Nephron (organoid): ENCODE measurements around the gene GPR17.

Experiments
- H3K27ac Mint-ChIP-seq, 3 experiments: 2 replicates each; pipeline ENCODE4 v1.8.0; 2020; ENCODE audit warnings: mixed read lengths in 3 of 3, mild to moderate bottlenecking in 2 of 3, moderate library complexity in 1 of 3
- H3K27me3 Mint-ChIP-seq: 2 replicates; pipeline ENCODE4 v1.8.0; 2021; ENCODE audit warnings: low read depth, mild to moderate bottlenecking, moderate library complexity, mixed read lengths
- H3K36me3 Mint-ChIP-seq: 2 replicates; pipeline ENCODE4 v1.8.0; 2020; ENCODE audit warnings: low read depth, mixed read lengths
- H3K4me1 Mint-ChIP-seq: 2 replicates; pipeline ENCODE4 v1.8.0; 2020; ENCODE audit warnings: mixed read lengths
- H3K4me3 Mint-ChIP-seq, 3 experiments: 2 replicates each; pipeline ENCODE4 v1.8.0; 2020; ENCODE audit warnings: mild to moderate bottlenecking in 3 of 3, mixed read lengths in 3 of 3, moderate library complexity in 2 of 3
- H3K9me3 Mint-ChIP-seq: 2 replicates; pipeline ENCODE4 v1.8.0; 2020; ENCODE audit warnings: mixed read lengths
- TF ChIP-seq, protein P1 (sequence below), 3 experiments: fragments of 200-600 bp; sonication (generic); IDR thresholded peaks; one replicate each; pipeline ENCODE4 v1.5.0; 2021; ENCODE audit warnings: antibody characterized with exemption in 3 of 3; ENCODE audit not compliant: unreplicated experiment in 3 of 3

GPR17 gene

DNA sequence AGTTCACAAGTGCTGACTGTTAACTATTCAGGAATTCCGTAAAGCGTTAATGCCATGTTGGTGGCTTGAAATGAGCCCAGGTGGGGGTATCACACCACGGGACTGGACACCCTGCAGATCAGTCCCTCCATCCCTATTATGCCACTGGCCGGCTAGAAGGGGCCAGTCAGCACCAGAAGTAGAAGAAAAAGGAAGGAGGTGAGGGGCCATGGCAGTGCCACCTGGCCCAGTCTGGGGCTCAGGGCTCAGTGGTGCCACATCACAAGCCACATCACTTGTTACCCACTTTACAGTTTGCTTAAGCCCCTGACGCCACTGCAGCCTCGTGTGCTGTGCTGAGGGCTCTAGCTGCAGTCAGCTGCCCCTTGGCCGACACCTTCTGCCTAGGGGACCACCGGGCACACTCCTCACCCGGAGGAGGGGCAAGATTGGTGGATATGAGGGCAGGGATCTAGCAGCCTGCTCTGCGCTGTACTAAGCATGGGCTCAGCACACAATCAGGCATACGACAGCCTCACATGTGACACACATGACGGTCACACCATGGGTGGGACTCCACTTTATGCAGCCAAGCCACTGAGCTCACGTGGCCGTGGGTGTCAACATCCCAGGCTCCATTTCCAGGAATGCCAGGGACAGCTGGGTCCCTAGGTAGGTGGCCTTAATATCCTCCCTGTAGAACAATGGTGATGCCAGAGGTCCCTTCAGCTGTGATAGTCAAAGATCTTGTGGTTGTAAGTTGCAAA is 25.8 kb downstream of the GPR17 start:
- H3K9me3 Mint-ChIP-seq = peaks cover 1% of the 10 kb centered on the region
- H3K4me1 Mint-ChIP-seq = peaks cover 17% of the 10 kb centered on the region
- peaks cover 80% of the 10 kb centered on the region for H3K27me3 Mint-ChIP-seq
- no peak overlapping the region for H3K27ac Mint-ChIP-seq
- H3K36me3 Mint-ChIP-seq = no peaks in the 10 kb centered on the region
- TF ChIP-seq, protein P1, sequence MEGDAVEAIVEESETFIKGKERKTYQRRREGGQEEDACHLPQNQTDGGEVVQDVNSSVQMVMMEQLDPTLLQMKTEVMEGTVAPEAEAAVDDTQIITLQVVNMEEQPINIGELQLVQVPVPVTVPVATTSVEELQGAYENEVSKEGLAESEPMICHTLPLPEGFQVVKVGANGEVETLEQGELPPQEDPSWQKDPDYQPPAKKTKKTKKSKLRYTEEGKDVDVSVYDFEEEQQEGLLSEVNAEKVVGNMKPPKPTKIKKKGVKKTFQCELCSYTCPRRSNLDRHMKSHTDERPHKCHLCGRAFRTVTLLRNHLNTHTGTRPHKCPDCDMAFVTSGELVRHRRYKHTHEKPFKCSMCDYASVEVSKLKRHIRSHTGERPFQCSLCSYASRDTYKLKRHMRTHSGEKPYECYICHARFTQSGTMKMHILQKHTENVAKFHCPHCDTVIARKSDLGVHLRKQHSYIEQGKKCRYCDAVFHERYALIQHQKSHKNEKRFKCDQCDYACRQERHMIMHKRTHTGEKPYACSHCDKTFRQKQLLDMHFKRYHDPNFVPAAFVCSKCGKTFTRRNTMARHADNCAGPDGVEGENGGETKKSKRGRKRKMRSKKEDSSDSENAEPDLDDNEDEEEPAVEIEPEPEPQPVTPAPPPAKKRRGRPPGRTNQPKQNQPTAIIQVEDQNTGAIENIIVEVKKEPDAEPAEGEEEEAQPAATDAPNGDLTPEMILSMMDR (IDR thresholded peaks at IDR 0.05; ENCODE audit: unreplicated experiment in 3 of 3) = no peak
- peak overlapping the region in 1 of 3 experiments; percentile 53 for H3K4me3 Mint-ChIP-seq

DNA sequence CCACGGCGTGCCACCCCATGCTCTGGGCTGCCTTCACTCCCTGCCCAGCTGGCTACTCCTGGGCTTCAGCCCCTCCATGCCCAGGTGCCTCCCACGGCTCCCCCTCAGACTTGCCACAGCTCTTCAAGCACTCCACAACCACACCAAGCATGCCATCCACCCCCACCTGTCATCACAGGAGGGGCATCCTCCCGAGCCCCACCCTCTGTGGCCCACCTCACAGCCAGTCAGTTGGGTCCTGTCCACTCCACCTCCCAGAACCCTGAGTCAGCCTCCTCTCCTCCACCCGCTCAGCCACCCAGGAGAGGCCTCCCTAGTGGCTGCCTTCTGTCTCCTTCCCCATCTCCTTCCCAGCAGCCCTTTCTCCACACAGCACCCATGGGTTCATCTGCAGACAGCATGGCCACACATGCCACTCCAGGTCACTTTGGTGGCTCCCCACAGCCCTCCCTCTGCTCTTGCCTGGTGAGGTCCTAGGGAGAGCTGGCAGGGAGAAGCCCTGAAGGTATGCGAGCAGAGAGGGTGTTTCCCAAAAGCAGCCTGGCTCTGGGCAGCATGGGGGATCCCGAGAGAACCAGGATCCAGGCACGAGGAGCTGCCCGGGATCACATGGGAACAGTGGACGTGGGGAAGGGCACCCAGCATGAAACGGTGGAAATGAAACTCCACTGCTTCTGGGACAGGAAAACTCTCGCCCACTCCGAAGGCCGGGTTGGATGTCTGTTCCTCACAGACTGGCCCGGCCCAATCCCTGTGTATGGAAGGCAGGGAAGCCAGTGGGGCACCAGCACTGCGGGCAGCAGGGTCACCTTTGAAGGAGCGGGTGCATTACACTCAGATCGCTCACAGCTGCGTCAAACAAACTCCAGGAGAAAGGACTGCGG is 26.6 kb downstream of the GPR17 start:
- Mint-ChIP-seq H3K4me3 (peak overlapping the region; percentile 31 to 63 (median 53)), H3K9me3 (no peaks in the 10 kb centered on the region), H3K27me3 (peaks cover 80% of the 10 kb centered on the region), H3K4me1 (peaks cover 17% of the 10 kb centered on the region), H3K36me3 (no peaks in the 10 kb centered on the region), H3K27ac (no peak overlapping the region)
- TF ChIP-seq, protein P1 (IDR thresholded peaks at IDR 0.05; ENCODE audit: unreplicated experiment in 3 of 3) = no peak

DNA sequence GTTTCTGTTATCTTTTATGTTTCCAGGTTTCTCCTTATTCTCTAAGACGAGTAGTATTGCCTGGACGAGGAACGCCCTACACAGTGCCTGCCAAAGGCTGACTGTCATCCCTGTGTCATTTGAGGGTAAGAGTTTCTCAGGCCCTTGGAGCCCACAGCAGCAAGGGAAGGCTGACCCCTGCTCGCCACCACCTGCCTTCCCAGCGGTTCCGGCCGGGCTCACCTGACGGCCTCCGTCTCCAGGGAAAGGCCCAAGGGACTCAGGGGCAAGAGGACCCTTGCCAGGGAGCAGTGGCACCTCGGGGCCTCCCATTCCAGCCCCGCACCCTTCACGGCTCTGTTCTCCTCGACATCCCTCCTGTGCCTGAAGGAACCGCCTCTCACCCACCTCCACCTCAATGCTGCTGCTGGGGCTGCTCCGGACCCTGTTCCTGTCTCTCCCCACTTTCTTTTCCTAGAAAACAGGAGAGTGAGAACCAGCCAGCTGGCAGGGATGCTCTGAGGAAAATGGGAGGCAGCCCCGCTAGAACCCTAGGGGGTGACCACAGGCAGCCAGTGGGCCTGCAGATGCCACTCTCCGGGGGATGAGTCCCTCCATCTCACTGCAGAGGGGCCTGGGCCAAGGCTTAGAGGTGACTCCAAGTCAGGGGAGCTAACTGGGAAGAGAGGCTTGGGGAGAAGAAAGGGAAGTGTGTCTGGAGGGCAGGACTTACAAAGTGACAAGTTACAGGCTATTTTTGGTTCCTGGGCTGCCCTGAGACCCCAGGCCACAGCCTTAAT is 27.5 kb downstream of the GPR17 start:
- Mint-ChIP-seq H3K4me3 (peak overlapping the region; percentile 81 to 89 (median 85)), H3K27ac (no peak overlapping the region), H3K4me1 (peaks cover 17% of the 10 kb centered on the region), H3K36me3 (no peaks in the 10 kb centered on the region), H3K27me3 (peaks cover 88% of the 10 kb centered on the region), H3K9me3 (no peaks in the 10 kb centered on the region)
- TF ChIP-seq, protein P1 (IDR thresholded peaks at IDR 0.05; ENCODE audit: unreplicated experiment in 3 of 3) = no peak

DNA sequence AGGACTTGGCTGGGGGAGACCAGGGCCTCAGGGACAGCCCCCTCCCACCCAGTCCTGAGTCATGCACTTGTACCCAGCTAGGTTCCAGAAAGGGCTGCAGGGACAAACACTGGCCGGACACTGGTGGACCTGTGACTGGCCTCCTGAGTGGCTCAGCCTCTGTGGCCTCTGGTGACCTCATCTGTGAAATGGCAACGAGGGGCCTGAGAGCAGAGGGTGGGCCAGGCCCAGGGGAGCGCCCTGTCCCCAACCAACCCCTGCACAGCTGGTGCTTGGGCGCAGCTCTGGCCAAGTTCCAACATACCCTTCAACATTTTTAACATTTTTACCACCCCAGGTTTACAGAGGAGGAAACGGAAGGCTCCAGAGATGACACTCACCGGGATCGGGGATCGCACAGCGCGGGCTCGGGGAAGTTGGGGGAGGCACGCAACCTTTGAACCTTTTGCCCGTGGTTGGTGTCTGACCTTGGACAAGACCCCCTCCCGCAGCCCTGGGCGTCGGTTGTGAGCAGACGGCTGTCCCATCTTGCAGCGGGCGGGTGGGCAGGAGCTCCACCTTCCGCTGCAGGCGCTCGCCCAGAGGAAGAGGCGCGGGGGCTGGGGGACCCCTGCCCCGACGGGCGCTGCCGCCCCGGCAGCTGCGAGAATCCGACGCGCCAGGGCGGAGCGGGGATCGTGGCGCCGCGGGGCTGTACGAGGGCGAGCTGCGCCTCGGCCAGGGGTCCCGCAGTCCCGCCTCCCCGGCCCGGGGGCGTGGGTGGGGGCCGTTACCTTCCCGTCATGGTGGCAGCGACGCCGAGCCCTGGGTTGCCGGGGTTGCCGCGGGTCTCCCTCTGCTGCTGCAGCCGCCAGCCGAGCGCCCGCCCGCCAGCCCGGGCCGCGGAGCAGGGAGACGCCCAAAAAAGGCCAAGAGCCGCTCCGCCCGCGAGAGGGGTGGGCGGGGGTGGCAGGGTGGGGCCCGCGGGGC is 28.6 kb downstream of the GPR17 start:
- Mint-ChIP-seq H3K27me3 (peaks cover 83% of the 10 kb centered on the region), H3K27ac (no peak overlapping the region), H3K4me1 (peaks cover 17% of the 10 kb centered on the region)

More for the DNA sequence above, 28.6 kb downstream of the GPR17 start:
- TF ChIP-seq, protein P1 (IDR thresholded peaks at IDR 0.05; ENCODE audit: unreplicated experiment in 3 of 3) = no peak
- Mint-ChIP-seq H3K4me3 (peak overlapping the region; percentile 81 to 89 (median 85)), H3K36me3 (no peaks in the 10 kb centered on the region), H3K9me3 (no peaks in the 10 kb centered on the region)
